ENCODE measurements around the gene RRP7A.

The RRP7A gene

GRCh38 chr22:42562684-42563083 is 43.1 kb upstream of the RRP7A start:
- no peaks in the 10 kb centered on the region for H3K79me2 ChIP-seq (ENCODE audit: insufficient read depth, low read length)
- H2AFZ ChIP-seq (ENCODE audit: low read depth, low read length) = no peak overlapping the region
- H3K27ac ChIP-seq (ENCODE audit: low read length) = no peak overlapping the region
- no peak for TF ChIP-seq CTCF (IDR thresholded peaks at IDR 0.05; ENCODE audit: borderline replicate concordance, extremely low read depth, low read length, poor library complexity, severe bottlenecking)
- TF ChIP-seq EZH2 (IDR thresholded peaks at IDR 0.05; ENCODE audit: borderline replicate concordance, low read depth, low read length, severe bottlenecking) = no peak
- no peaks in the 10 kb centered on the region for H3K27me3 ChIP-seq (ENCODE audit: insufficient read depth, low read length, poor library complexity)
- no peaks in the 10 kb centered on the region for H3K4me1 ChIP-seq (ENCODE audit: insufficient read depth, low read length)
- no peak overlapping the region for H3K4me2 ChIP-seq (ENCODE audit: insufficient read depth, low read length)
- no peak for DNase-seq
- ATAC-seq (ENCODE audit: insufficient read depth, low read depth) = no peak
- no peak overlapping the region for H3K4me3 ChIP-seq (ENCODE audit: low read depth in 1 of 2, low read length in 2 of 2)
- no peaks in the 10 kb centered on the region for H3K9me3 ChIP-seq (ENCODE audit: insufficient read depth, low read length, severe bottlenecking)
- peaks cover 10% of the 10 kb centered on the region for H3K36me3 ChIP-seq (ENCODE audit: insufficient read depth, low read length)
- H3K9ac ChIP-seq (ENCODE audit: low read depth, low read length) = no peak overlapping the region
- peaks cover 5% of the 10 kb centered on the region; the same call in 1 of the 2 replicates for H4K20me1 ChIP-seq (ENCODE audit: insufficient read depth, low read length)

GRCh38 chr22:42562279-42562678 is 42.7 kb upstream of the RRP7A start:
- no peak overlapping the region for H3K9ac ChIP-seq (ENCODE audit: low read depth, low read length)
- H3K4me3 ChIP-seq (ENCODE audit: low read depth in 1 of 2, low read length in 2 of 2) = no peak overlapping the region

GRCh38 chr22:42561856-42562255 is 42.3 kb upstream of the RRP7A start:
- H4K20me1 ChIP-seq (ENCODE audit: insufficient read depth, low read length) = peaks cover 5% of the 10 kb centered on the region; the same call in 1 of the 2 replicates
- DNase-seq (no peak), ATAC-seq (ENCODE audit: insufficient read depth, low read depth) (no peak)
- H3K4me1 ChIP-seq (ENCODE audit: insufficient read depth, low read length) = no peaks in the 10 kb centered on the region
- no peaks in the 10 kb centered on the region for H3K9me3 ChIP-seq (ENCODE audit: insufficient read depth, low read length, severe bottlenecking)
- no peak overlapping the region for H3K9ac ChIP-seq (ENCODE audit: low read depth, low read length)
- peaks cover 10% of the 10 kb centered on the region for H3K36me3 ChIP-seq (ENCODE audit: insufficient read depth, low read length)
- H2AFZ ChIP-seq (ENCODE audit: low read depth, low read length) = no peak overlapping the region
- H3K79me2 ChIP-seq (ENCODE audit: insufficient read depth, low read length) = no peaks in the 10 kb centered on the region
- TF ChIP-seq CTCF (IDR thresholded peaks at IDR 0.05; ENCODE audit: borderline replicate concordance, extremely low read depth, low read length, poor library complexity, severe bottlenecking) (no peak), EZH2 (IDR thresholded peaks at IDR 0.05; ENCODE audit: borderline replicate concordance, low read depth, low read length, severe bottlenecking) (no peak)
- H3K27ac ChIP-seq (ENCODE audit: low read length) = no peak overlapping the region
- no peak overlapping the region for H3K4me2 ChIP-seq (ENCODE audit: insufficient read depth, low read length)
- no peaks in the 10 kb centered on the region for H3K27me3 ChIP-seq (ENCODE audit: insufficient read depth, low read length, poor library complexity)
- H3K4me3 ChIP-seq (ENCODE audit: low read depth in 1 of 2, low read length in 2 of 2) = no peak overlapping the region

More at GRCh38 chr22:42562279-42562678, 42.7 kb upstream of the RRP7A start:
- Histone ChIP-seq H4K20me1 (ENCODE audit: insufficient read depth, low read length) (peaks cover 5% of the 10 kb centered on the region; the same call in 1 of the 2 replicates), H3K4me1 (ENCODE audit: insufficient read depth, low read length) (no peaks in the 10 kb centered on the region), H3K79me2 (ENCODE audit: insufficient read depth, low read length) (no peaks in the 10 kb centered on the region), H3K4me2 (ENCODE audit: insufficient read depth, low read length) (no peak overlapping the region), H3K36me3 (ENCODE audit: insufficient read depth, low read length) (peaks cover 10% of the 10 kb centered on the region), H3K27ac (ENCODE audit: low read length) (no peak overlapping the region), H2AFZ (ENCODE audit: low read depth, low read length) (no peak overlapping the region), H3K27me3 (ENCODE audit: insufficient read depth, low read length, poor library complexity) (no peaks in the 10 kb centered on the region), H3K9me3 (ENCODE audit: insufficient read depth, low read length, severe bottlenecking) (no peaks in the 10 kb centered on the region)
- no peak for TF ChIP-seq EZH2 (IDR thresholded peaks at IDR 0.05; ENCODE audit: borderline replicate concordance, low read depth, low read length, severe bottlenecking)
- no peak for TF ChIP-seq CTCF (IDR thresholded peaks at IDR 0.05; ENCODE audit: borderline replicate concordance, extremely low read depth, low read length, poor library complexity, severe bottlenecking)
- ATAC-seq (ENCODE audit: insufficient read depth, low read depth) (0 out of 3 replicates have a peak, but pooled peaks have one; percentile 15), DNase-seq (no peak)
